Measurements from ENCODE around the gene PRKCI.
"Not testable (repeated sequence)": the region's sequence is repeated elsewhere in the genome, so short reads cannot be mapped to it uniquely, and the experiment has no call there.

The PRKCI gene

DNA sequence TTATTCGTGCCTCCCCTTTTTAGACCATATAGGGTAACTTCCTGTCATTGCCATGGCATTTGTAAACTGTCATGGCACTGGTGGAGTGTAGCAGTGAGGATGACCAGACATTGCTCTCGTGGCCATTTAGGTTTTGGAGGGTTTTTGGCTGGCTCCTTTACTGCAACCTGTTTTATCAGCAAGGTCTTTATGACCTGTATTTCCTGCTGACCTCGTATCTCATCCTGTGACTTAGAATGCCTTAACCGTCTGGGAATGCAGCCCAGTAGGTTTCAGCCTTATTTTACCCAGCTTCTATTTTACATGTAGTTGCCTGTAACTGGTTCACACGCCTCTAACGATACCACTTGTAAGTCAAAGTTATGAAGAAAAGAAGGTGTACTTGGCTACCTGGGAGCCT is 121.6 kb downstream of the PRKCI start:
- not testable (repeated sequence) for DNase-seq (ENCODE audit: low spot score)

- no peak for DNase-seq (ENCODE audit: low spot score)
Measured at GRCh38 chr3:170344971-170345370, 122.7 kb downstream of the PRKCI start.

GRCh38 chr3:170346481-170347392 is 124.5 kb downstream of the PRKCI start:
- no peak for DNase-seq (ENCODE audit: low spot score)

- no peak for DNase-seq (ENCODE audit: low spot score)
Measured at GRCh38 chr3:170350515-170351413, 128.5 kb downstream of the PRKCI start.

GRCh38 chr3:170352936-170353335 is 130.7 kb downstream of the PRKCI start:
- DNase-seq (ENCODE audit: low spot score), result peak; percentile 24

GRCh38 chr3:170353485-170353884 is 131.3 kb downstream of the PRKCI start:
- DNase-seq (ENCODE audit: low spot score), result no peak

DNA sequence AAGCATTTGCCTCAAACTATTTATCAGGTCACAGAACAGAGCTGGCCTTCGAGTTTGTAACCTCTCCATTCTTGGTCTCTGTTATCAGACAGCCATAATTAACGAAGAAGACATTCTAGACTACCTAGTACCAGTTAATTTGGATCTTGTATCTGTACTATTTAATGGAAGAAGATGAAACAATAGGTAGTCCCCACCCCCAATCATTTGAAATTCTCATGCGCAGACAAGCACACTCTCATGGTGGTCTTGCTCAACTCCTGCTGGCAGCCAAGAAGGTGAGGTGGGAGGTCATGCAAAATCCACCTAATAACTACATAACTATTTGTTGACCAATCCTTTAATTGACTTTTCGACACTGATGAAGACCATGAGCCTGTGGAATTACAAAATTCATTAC is 132.5 kb downstream of the PRKCI start:
- no peak for DNase-seq (ENCODE audit: low spot score)
